Prostate gland (tissue), 2 donors: ENCODE data around the gene PDZD11. TPM values are rescaled to one million over a fixed set of nuclear protein-coding genes. Genes with fewer than 3 reads are reported as not detected.
A peak's percentile ranks its signal among the peaks of the same experiment; 100 is the strongest.

ENCODE experiments used
- DNase-seq: peaks from one replicate; pipeline ENCODE4 v3.0.0-alpha.2; 2019; ENCODE audit warnings: low spot score
- H3K27ac ChIP-seq, 2 donors: fragments of 200-600 bp; sonication (generic); 2 replicates each; pipeline ENCODE4 v1.5.1; 2017 to 2019
- H3K27me3 ChIP-seq: fragments of 200-600 bp; sonication (generic); replicated peaks from 2 replicates; pipeline ENCODE4 v1.5.1; 2019; ENCODE audit not compliant: insufficient read depth
- H3K36me3 ChIP-seq, 2 donors: fragments of 200-600 bp; sonication (generic); 1 replicate in 1 of 2; 2 replicates in 1 of 2; pipeline versions ENCODE4 v1.5.1 to v1.8.1; 2017 to 2019
- H3K4me1 ChIP-seq: fragments of 200-600 bp; sonication (generic); replicated peaks from 2 replicates; pipeline ENCODE4 v1.5.1; 2019
- H3K4me3 ChIP-seq, 2 donors: fragments of 200-600 bp; sonication (generic); 2 replicates each; pipeline ENCODE4 v1.5.1; 2017 to 2019
- H3K9me3 ChIP-seq: fragments of 200-600 bp; sonication (generic); 2 replicates; pipeline ENCODE4 v1.5.1; 2017
- POLR2A ChIP-seq: fragments of 450-650 bp; IDR thresholded peaks from one replicate; pipeline ENCODE4 v1.6.1; 2016; ENCODE audit warnings: antibody characterized with exemption, mild to moderate bottlenecking
- POLR2AphosphoS5 ChIP-seq: sonication (generic); formaldehyde crosslinking; IDR thresholded peaks from one replicate; pipeline ENCODE4 v1.6.1; 2017; ENCODE audit warnings: antibody characterized with exemption
- WGBS: methylation state at CpG from one replicate; pipeline ENCODE4 v1.1.5; 2018; 5-methylcytosine and 5-hydroxymethylcytosine counted together
- intact Hi-C: fragments of 100-400 bp; cut with DNase I; formaldehyde crosslinking; loops from one replicate; pipeline ENCODE4 v1.14.2; 2022
- total RNA-seq, 2 donors: library from RNA; depleted of rRNA; stranded (reverse); fragments of >200 nt; gene quantifications; one replicate each; pipeline ENCODE4 v1.1.0, GENCODE V29; 2016
- TF ChIP-seq, protein P1 (sequence below), 4 experiments: fragments of 200-600 bp in 2 of 4; fragments of 450-650 bp in 2 of 4; sonication (generic) in 2 of 4; IDR thresholded peaks; 1 replicate in 3 of 4; 2 replicates in 1 of 4; pipeline ENCODE4 v1.5.1; 2016 to 2019; ENCODE audit warnings: antibody characterized with exemption in 4 of 4, mild to moderate bottlenecking in 2 of 4, moderate library complexity in 2 of 4

The PDZD11 gene, protein sequence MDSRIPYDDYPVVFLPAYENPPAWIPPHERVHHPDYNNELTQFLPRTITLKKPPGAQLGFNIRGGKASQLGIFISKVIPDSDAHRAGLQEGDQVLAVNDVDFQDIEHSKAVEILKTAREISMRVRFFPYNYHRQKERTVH
- total RNA-seq = 10 to 100 TPM; 24.2 to 34.2 TPM

DNA sequence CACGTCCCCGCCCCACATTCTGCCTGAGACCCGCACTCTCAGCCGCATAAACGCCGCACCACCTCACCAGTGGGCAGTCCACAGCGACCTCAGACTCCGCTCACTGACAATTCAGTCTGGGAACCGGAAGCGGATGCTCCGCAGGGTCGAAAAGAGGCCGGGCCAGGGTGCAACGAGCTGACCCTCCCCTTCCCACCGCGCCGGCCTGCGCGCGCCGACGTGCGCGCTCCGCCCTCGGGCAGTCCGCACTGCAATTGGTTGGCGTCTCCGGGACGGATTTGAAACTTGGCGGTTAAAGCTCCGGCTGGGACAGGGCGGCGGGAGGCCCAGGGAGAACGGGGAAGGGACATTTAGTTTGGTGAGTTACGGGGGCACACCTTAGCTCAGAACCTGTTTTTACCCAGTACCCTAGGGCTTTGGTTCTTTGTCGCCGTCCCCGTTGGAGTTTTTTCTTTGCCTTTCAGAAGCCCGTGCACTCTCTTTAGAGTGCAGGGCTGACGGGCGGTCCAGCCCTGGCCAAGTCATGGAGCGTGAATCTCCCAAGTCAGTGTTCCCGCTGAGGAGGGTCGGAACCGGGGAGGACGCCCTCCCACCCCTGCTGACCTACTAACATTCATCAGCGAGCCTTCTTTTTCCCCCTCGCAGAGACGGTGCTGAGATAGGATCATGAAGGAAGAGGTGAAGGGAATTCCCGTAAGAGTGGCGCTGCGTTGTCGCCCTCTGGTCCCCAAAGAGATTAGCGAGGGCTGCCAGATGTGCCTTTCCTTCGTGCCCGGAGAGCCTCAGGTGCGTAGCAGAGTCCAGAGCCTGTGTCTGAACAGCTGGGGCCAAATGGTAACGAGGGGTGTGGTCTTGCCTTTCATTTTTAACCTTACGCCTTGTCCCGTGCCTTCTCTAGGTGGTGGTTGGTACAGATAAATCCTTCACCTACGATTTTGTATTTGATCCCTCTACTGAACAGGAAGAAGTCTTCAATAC is at the start of gene PDZD11, which contains the start of gene KIF4A:
Gene PDZD11 (minus strand): TSS at position 135 of the 978 bp plus-strand sequence. CDS start 586 bp downstream, outside the sequence.
Gene KIF4A (plus strand): TSS at position 312 of the 978 bp plus-strand sequence. CDS start 355 bp downstream, at position 667.
- H3K4me1 ChIP-seq = no peaks in the 10 kb centered on the region
- H3K4me3 ChIP-seq = peak within 1 kb of the TSS; percentile 29 to 40
- DNase-seq = peak; percentile 45
- no peaks in the 10 kb centered on the region for H3K36me3 ChIP-seq
- no peaks in the 10 kb centered on the region for H3K9me3 ChIP-seq
- peak within 1 kb of the TSS; percentile 51 to 58 for H3K27ac ChIP-seq
- no peaks in the 10 kb centered on the region for H3K27me3 ChIP-seq
- intact Hi-C loops = no loop called here
- 0% methylated on average over 46 of the region's 62 CpGs for WGBS
- TF ChIP-seq POLR2AphosphoS5 (peak; percentile 61), POLR2A (no peak)
- TF ChIP-seq, protein P1, sequence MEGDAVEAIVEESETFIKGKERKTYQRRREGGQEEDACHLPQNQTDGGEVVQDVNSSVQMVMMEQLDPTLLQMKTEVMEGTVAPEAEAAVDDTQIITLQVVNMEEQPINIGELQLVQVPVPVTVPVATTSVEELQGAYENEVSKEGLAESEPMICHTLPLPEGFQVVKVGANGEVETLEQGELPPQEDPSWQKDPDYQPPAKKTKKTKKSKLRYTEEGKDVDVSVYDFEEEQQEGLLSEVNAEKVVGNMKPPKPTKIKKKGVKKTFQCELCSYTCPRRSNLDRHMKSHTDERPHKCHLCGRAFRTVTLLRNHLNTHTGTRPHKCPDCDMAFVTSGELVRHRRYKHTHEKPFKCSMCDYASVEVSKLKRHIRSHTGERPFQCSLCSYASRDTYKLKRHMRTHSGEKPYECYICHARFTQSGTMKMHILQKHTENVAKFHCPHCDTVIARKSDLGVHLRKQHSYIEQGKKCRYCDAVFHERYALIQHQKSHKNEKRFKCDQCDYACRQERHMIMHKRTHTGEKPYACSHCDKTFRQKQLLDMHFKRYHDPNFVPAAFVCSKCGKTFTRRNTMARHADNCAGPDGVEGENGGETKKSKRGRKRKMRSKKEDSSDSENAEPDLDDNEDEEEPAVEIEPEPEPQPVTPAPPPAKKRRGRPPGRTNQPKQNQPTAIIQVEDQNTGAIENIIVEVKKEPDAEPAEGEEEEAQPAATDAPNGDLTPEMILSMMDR (IDR thresholded peaks at IDR 0.05) = no peak

DNA sequence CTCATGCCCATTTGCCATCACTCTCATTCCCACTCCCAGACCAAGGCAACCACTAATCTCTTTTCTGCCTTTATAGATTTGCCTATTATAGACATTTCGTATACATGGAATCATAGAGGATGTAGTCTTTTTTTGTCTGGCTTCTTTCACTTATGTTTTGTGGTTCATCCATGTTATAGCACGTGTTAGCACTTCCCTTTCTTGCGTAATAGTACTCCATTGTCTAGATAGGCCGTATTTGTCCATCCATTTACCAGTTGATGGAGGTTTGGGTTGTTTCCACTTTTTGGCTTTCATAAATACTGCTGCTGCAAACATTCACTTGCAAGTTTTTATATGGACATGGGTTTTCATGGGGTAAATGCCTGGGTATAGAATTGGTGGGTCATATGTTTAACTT is 48.6 kb upstream of the PDZD11 start:
- Histone ChIP-seq H3K27ac (no peak overlapping the region), H3K9me3 (no peaks in the 10 kb centered on the region), H3K36me3 (no peaks in the 10 kb centered on the region), H3K27me3 (no peaks in the 10 kb centered on the region), H3K4me3 (no peak overlapping the region), H3K4me1 (no peaks in the 10 kb centered on the region)
- DNase-seq = no peak
- TF ChIP-seq POLR2A (no peak), POLR2AphosphoS5 (no peak)
- TF ChIP-seq, protein P1 (IDR thresholded peaks at IDR 0.05) = no peak
- intact Hi-C loops = no loop called here
- WGBS = 95% methylated on average over 4 of the region's 4 CpGs

DNA sequence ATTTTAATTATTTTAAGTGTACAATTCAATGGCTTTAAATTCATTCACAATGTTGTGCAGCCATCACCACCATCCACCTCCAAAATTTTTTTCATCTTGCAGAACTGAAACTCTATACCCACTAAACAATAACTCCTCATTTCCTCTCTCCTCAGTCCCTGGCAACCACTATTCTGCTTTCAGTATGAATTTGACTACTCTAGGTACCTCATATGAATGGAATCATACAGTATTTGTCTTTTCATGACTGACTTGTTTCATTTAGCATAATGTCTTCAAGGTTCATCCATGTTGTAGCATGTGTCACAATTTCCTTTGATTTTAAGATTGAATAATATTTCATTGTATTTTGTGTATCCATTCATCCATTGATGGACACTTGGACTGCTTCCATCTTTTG is 47.0 kb upstream of the PDZD11 start:
- Histone ChIP-seq H3K27ac (no peak overlapping the region), H3K4me3 (no peak overlapping the region), H3K4me1 (no peaks in the 10 kb centered on the region), H3K36me3 (no peaks in the 10 kb centered on the region), H3K27me3 (no peaks in the 10 kb centered on the region), H3K9me3 (no peaks in the 10 kb centered on the region)
- DNase-seq = no peak
- intact Hi-C loops = no loop called here
- TF ChIP-seq POLR2A (no peak), POLR2AphosphoS5 (no peak)
- TF ChIP-seq, protein P1 (IDR thresholded peaks at IDR 0.05) = no peak

DNA sequence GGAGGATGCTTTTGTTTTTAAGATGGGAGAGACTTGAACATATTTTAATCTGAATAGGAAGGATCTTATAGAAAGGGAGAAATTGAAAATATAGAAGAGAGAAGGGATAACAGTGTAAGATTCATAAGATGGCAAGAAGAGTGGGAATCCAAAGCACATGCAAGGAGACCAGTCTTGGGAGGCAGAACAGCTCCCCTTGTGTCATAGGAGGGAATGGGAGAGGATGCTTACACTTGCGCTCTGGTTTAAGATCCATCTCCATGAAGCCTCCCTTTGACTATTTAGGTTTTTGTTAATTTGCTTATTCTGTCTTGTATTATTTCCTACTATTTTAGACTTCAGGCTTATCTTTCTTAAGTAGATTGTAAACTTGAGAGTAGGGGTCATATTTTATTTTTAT is 42.9 kb upstream of the PDZD11 start:
- no peak overlapping the region for H3K27ac ChIP-seq
- H3K9me3 ChIP-seq = no peaks in the 10 kb centered on the region
- H3K27me3 ChIP-seq = no peaks in the 10 kb centered on the region
- no peaks in the 10 kb centered on the region for H3K36me3 ChIP-seq
- intact Hi-C loops = no loop called here
- H3K4me1 ChIP-seq = no peaks in the 10 kb centered on the region
- no peak for DNase-seq
- no peak overlapping the region for H3K4me3 ChIP-seq
- TF ChIP-seq POLR2A (no peak), POLR2AphosphoS5 (no peak)
- TF ChIP-seq, protein P1 (IDR thresholded peaks at IDR 0.05) = no peak
- WGBS = 94% methylated on average over 1 of the region's 1 CpG
